WI38 (cell line): ENCODE results near the gene GRAMD2B.

Source experiments
- H3K4me3 ChIP-seq: 2 replicates; pipeline ENCODE4 v1.5.1; 2011; ENCODE audit warnings: low read depth, mild to moderate bottlenecking, control low read depth, low read length
- CTCF ChIP-seq: IDR thresholded peaks from 2 replicates; pipeline ENCODE4 v1.5.1; 2012; ENCODE audit warnings: low read depth, mild to moderate bottlenecking, control low read depth, low read length

GRAMD2B gene

GRCh38 chr5:126384985-126385384 lies 38.2 kb upstream of the GRAMD2B start:
- H3K4me3 ChIP-seq = no peak overlapping the region
- no peak for TF ChIP-seq CTCF

GRCh38 chr5:126385524-126386502 lies 37.4 kb upstream of the GRAMD2B start:
- no peak for TF ChIP-seq CTCF
- no peak overlapping the region for H3K4me3 ChIP-seq

GRCh38 chr5:126389179-126389578 lies 34.0 kb upstream of the GRAMD2B start:
- TF ChIP-seq CTCF = no peak
- no peak overlapping the region for H3K4me3 ChIP-seq

GRCh38 chr5:126390051-126390450 lies 33.2 kb upstream of the GRAMD2B start:
- no peak overlapping the region for H3K4me3 ChIP-seq
- TF ChIP-seq CTCF = no peak

DNA sequence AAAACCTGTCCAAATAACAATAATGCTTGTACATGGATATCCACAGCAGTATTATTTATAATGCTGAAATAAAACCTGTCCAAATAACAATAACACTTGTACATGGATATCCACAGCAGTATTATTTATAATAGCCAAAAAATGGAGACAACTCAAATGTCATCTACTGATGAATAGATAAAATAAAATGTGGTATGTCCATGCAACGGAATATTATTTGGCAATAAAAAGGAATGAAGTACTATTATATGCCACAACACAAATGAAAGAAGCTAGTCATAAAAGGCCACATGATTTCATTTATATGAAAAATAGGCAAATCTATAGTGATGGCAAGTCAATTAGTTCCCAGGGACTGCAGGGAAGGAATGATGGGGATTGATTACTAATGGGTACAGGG lies 31.8 kb upstream of the GRAMD2B start:
- H3K4me3 ChIP-seq = no peak overlapping the region
- TF ChIP-seq CTCF = no peak

DNA sequence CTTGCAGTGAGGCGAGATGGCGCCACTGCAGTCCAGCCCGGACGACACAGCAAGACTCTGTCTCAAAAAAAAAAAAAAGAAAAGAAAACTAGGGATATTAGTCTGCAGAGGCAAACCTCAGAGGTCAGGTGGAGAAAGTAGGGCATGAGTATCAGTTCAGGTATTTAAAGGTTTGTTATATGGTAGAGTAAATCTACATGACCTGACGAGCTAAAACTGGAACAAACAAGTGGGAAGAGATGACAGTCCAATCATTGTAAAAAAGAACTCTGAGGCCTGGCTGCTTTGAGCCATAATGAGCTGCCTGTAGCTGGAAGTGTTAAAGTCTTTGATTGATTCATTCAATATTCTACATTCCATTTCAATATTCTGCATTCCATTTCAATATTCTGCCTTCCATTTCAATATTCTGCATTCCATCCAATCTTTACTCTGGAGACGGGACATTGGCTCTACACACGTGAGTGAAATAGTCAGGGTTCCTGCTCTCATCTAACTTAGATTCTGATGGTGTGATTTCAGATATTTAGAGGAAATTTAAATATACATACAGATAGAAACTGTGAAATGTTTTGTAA lies 28.9 kb upstream of the GRAMD2B start:
- TF ChIP-seq CTCF = no peak
- no peak overlapping the region for H3K4me3 ChIP-seq

DNA sequence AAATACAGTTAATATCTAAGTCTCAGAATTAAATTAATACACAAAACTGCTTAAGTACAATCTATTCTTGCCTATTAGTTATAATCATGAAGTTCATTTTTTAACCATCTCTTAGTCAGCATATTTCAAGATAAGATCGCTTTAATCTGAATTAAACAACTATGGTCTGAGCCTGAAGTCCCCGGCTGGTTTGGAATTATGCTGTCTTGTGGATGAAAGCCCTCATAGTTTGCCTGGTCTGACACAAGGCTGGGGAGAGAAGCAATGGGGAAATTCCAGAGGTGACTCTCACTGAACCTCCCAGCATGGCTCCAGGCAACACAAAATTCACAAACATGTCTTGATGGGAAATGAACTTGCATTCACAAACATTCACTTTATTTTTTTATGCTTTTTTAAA lies 28.0 kb upstream of the GRAMD2B start:
- H3K4me3 ChIP-seq = no peak overlapping the region
- no peak for TF ChIP-seq CTCF
